ENCODE results near the gene ARL8A. TPM values are rescaled to one million over a fixed set of nuclear protein-coding genes. Genes with fewer than 3 reads are reported as not detected.
"Not testable (repeated sequence)": the region's sequence is repeated elsewhere in the genome, so short reads cannot be mapped to it uniquely, and the experiment has no call there.

Gene ARL8A
- 77.0 TPM for total RNA-seq

- DNase-seq, result peak; percentile 39
These were observed at the start of gene ARL8A for GRCh38 chr1:202144402-202145067. ARL8A (minus strand) TSS chr1:202144737; CDS start chr1:202144572, 165 bp downstream.

DNA sequence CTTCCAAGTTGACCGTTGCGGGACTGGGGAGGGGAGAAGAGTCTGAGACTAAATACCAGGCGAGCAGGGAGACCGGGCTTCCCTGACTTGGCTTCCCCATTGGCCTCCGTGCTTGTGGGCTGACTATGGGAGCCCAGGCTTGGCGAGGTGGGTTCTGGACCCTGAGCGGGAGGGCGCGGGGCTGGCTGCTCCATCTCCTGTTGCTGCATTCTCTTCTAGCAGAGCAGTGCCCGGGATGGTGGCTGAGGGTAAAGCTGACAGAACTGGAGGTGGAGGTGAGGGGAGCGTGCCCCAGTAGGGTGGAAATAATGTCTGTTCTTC is 49.8 kb upstream of the ARL8A start:
- DNase-seq, result no peak

- DNase-seq, result no peak
These were observed 49.2 kb upstream of the ARL8A start, which contains the start of gene LGR6 for GRCh38 chr1:202193614-202194327. LGR6 (plus strand) TSS chr1:202193799; CDS start chr1:202193990, 191 bp downstream.

- peak; percentile 11 for DNase-seq
These were observed 48.5 kb upstream of the ARL8A start for GRCh38 chr1:202192770-202193613.

- DNase-seq, result not testable (repeated sequence)
These were observed 46.9 kb upstream of the ARL8A start for GRCh38 chr1:202191391-202191790.

- DNase-seq, result no peak
These were observed 45.6 kb upstream of the ARL8A start for GRCh38 chr1:202189918-202190715.

DNA sequence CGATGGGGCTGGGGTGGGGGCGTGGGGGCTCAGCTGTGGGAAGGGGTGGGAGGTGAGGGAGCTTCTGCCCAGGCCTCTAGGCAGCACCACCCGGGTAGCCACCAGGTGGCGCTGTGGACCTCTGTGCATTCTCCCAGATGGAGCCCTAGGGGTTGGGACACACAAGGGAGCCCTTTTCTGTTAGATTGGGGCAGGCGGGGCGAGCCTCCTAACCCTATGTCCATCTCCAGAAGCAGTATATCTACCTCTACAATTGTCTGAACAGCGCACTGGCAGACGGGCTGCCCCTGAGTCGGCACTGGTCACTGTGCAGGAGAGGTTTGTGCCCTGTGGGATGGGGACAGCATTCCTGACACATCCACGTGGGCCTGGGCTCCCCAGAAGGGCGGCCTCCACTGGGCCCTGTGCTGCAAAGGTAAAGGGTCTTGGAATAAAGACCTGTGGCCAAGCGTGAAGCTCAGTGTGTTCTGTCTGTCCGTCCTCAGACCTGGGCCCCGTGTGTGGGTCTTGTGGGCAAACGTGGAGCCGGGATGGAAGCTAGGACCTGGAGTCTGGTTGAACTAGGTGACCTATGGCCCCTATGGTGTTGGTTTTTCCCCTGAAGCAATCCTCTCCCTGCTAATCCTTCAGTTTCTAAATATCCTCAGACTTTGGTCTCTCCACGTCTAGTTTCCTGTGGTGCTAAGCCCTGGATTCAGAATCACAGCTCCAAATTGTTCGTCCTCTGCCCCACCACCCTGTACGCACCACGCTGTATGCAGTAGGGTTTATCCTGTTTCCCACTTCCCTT is 44.7 kb upstream of the ARL8A start:
- peak; percentile 52 for DNase-seq

- DNase-seq, result no peak
These were observed 43.3 kb upstream of the ARL8A start for GRCh38 chr1:202187697-202188407.

- DNase-seq, result no peak
These were observed 42.6 kb upstream of the ARL8A start for GRCh38 chr1:202187041-202187671.

- no peak for DNase-seq
These were observed 41.8 kb upstream of the ARL8A start for GRCh38 chr1:202186327-202186726.

DNA sequence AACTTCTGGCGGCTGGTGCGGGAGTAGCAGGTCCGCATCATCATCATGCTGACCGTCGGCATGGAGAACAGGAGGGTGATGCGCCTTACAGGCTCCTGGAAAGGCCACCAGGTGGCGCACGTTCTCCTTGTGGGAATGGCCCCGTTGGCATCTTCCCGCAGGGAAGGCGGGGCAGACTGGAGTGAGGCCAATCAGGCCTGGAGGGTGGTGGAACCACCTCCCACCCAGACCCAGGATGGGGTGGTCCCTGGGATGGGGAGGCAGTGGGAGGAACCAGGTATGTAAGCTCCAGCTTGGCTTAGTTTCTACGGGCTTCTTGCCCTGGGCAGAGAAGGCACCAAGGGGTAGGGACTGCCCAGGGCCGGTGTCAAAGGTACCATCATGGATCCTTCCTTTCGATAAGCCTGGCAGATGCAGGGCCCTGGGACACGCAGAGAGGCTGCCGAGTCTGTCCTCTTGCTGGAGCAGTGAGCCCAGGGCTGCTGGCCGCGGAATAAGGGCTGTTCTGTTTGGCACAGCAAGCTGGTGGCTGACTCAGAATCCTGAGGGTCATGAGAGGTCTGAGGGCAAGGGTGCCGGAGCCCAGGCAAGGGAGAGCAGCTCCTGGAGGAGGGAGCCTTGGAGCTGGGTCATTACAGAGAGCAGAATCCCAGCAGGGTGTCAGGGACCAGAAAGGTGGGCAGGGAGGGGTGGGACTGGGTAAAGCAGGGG is 40.4 kb upstream of the ARL8A start:
- peak; percentile 65 for DNase-seq

DNA sequence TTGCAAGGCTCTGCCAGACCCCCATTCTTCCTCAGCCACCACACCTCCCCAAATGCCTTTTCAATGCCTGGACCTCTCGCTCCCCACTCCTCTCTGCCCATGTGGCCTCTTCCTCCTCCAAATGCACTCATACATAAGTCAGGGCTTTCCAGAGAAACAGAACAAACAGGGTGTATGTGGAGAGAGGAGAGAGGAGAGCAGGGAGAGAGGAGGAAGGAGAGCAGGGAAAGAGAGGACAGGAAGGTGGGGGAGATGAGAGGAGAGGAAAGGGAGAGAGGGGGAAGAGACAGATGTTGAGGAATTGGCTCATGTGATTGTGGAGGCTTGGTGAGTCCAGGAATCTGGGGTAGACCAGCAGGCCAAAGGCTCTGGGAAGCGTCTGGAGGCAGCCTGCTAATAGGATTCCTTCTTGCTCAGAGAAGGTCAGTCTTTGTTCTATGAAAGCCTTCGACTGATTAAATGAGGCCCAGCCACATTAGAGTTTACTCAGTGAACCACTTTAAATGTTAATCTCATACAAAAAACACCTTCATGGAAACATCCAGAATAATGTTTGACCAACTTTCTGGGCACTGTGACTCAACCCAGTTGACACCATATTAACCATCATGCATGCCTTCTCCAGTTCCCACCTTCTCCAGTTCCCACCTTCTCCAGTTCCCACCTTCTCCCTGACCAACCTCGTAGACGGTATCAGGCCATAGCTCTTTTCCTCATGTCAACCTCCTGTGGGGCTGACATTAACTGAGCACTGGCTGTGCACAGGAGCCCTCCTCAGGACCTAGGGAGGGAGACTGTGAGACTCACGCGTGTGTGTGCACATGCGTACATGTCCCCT is 37.7 kb upstream of the ARL8A start:
- no peak for DNase-seq

- no peak for DNase-seq
These were observed 37.0 kb upstream of the ARL8A start for GRCh38 chr1:202181586-202181985.

DNA sequence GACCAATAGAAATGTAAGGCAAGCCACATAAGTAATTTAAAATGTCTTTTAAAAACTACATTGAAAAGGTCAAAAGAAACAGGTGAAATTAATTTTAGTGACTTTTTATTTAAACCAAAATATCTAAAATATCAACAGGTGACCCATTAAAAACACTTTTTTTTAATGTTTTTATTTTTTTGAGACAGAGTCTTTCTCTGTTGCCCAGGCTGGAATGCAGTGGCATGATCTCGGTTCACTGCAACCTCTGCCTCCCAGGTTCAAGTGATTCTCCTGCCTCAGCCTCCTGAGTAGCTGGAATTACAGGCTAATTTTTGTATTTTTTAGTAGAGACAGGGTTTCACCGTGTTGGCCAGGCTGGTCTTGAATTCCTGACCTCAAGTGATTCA is 36.2 kb upstream of the ARL8A start:
- not testable (repeated sequence) for DNase-seq

GRCh38 chr1:202179828-202180750 is 35.6 kb upstream of the ARL8A start:
- DNase-seq, result no peak

GRCh38 chr1:202176949-202177927 is 32.7 kb upstream of the ARL8A start:
- DNase-seq, result no peak
